GM21381 (cell line): ENCODE data around the gene CCNT1.
"Not testable (repeated sequence)": the region's sequence is repeated elsewhere in the genome, so short reads cannot be mapped to it uniquely, and the experiment has no call there.

Source experiments
- ATAC-seq: cut with Tn5 transposase; IDR thresholded peaks from one replicate; pipeline ENCODE4 v1.9.1; 2021; ENCODE audit warnings: mild to moderate bottlenecking, moderate library complexity; ENCODE audit not compliant: unreplicated experiment

Gene CCNT1

GRCh38 chr12:48716493-48717251 lies at the start of gene CCNT1:
CCNT1 (minus strand) TSS chr12:48716707; CDS start chr12:48716675, 32 bp downstream.
- peak; percentile 98 for ATAC-seq

- ATAC-seq = no peak
Measured at GRCh38 chr12:48765753-48766162, 49.3 kb upstream of the CCNT1 start.

- ATAC-seq = no peak
Measured at GRCh38 chr12:48764521-48764920, 48.0 kb upstream of the CCNT1 start.

- no peak for ATAC-seq
Measured at GRCh38 chr12:48758737-48759136, 42.2 kb upstream of the CCNT1 start.

GRCh38 chr12:48758186-48758585 lies 41.7 kb upstream of the CCNT1 start:
- ATAC-seq = no peak

- no peak for ATAC-seq
Measured at GRCh38 chr12:48750769-48751356, 34.4 kb upstream of the CCNT1 start.

GRCh38 chr12:48750215-48750614 lies 33.7 kb upstream of the CCNT1 start:
- ATAC-seq = no peak

- no peak for ATAC-seq
Measured at GRCh38 chr12:48744251-48745008, 27.9 kb upstream of the CCNT1 start.

GRCh38 chr12:48739618-48740269 lies 23.2 kb upstream of the CCNT1 start:
- ATAC-seq = no peak

GRCh38 chr12:48736456-48736855 lies 19.9 kb upstream of the CCNT1 start:
- no peak for ATAC-seq

GRCh38 chr12:48728807-48729206 lies 12.3 kb upstream of the CCNT1 start:
- no peak for ATAC-seq

GRCh38 chr12:48720737-48721136 lies 4.2 kb upstream of the CCNT1 start:
- ATAC-seq = not testable (repeated sequence)

- ATAC-seq = not testable (repeated sequence)
Measured at GRCh38 chr12:48720171-48720570, 3.7 kb upstream of the CCNT1 start.

GRCh38 chr12:48719002-48719401 lies 2.5 kb upstream of the CCNT1 start:
- not testable (repeated sequence) for ATAC-seq

GRCh38 chr12:48717252-48717695 lies 767 bp upstream of the CCNT1 start:
- peak; percentile 2 for ATAC-seq

GRCh38 chr12:48716168-48716492 lies 377 bp downstream of the CCNT1 start:
- ATAC-seq = no peak

GRCh38 chr12:48712209-48712608 lies 4.3 kb downstream of the CCNT1 start:
- ATAC-seq = no peak

GRCh38 chr12:48698822-48699221 lies 17.7 kb downstream of the CCNT1 start:
- not testable (repeated sequence) for ATAC-seq

GRCh38 chr12:48696626-48697025 lies 19.9 kb downstream of the CCNT1 start:
- no peak for ATAC-seq

- ATAC-seq = no peak
Measured at GRCh38 chr12:48695859-48696258, 20.6 kb downstream of the CCNT1 start.

- no peak for ATAC-seq
Measured at GRCh38 chr12:48694038-48694437, 22.5 kb downstream of the CCNT1 start.
